A549 treated with AZD2906 at 1 μM for 4 hours (cell line): ENCODE data around the gene GET3. TPM values are rescaled to one million over a fixed set of nuclear protein-coding genes. Genes with fewer than 3 reads are reported as not detected.

ENCODE experiments used
- total RNA-seq: library from RNA; stranded (reverse); fragments of 200-300 nt; extraction: Qiagen RNA extraction; gene quantifications from 5 replicates; pipeline ENCODE4 v1.2.3, GENCODE V29; 2022

The GET3 gene
- 76.4 to 107 TPM (median 98.1 TPM) in 5 replicates for total RNA-seq

GRCh38 chr19:12736995-12737834 is at the start of gene GET3:
TSS of gene GET3 (plus strand) at chr19:12737497. CDS start at chr19:12737506, 9 bp downstream.

GRCh38 chr19:12696366-12697335 is 40.6 kb upstream of the GET3 start, which contains the start of gene FBXW9:
TSS of gene FBXW9 (minus strand) at chr19:12696631. CDS start at chr19:12696581, 50 bp downstream.

GRCh38 chr19:12723641-12724426 is 13.5 kb upstream of the GET3 start, which contains the start of gene TNPO2:
TSS of gene TNPO2 (minus strand) at chr19:12723932. CDS start at chr19:12720977, 2,955 bp downstream.

GRCh38 chr19:12751635-12752034 is 14.3 kb downstream of the GET3 start, which contains the start of gene BEST2:
TSS of gene BEST2 (plus strand) at chr19:12751791. CDS start at chr19:12752593, 802 bp downstream.

GRCh38 chr19:12774588-12775555 is 37.6 kb downstream of the GET3 start, which contains the start of gene HOOK2:
TSS of gene HOOK2 (minus strand) at chr19:12775552. CDS start at chr19:12775449, 103 bp downstream.

GRCh38 chr19:12791345-12792050 is 54.2 kb downstream of the GET3 start, which contains the start of gene JUNB:
TSS of gene JUNB (plus strand) at chr19:12791486. CDS start at chr19:12791772, 286 bp downstream.

Other genes with a start within 250 kb of the GET3 start
- gene ZNF564, start 186.0 kb upstream of the GET3 start, total RNA-seq = 1.3 to 2.4 TPM (median 1.7 TPM) in 5 replicates
- gene ZNF490, start 126.7 kb upstream of the GET3 start, total RNA-seq = 0.50 to 1.3 TPM (median 0.61 TPM) in 5 replicates
- gene ZNF791, start 126.6 kb upstream of the GET3 start, total RNA-seq = 4.0 to 5.8 TPM (median 5.0 TPM) in 5 replicates
- gene MAN2B1, start 70.8 kb upstream of the GET3 start, total RNA-seq = 17.1 to 23.1 TPM (median 20.5 TPM) in 5 replicates
- gene WDR83, start 70.7 kb upstream of the GET3 start, total RNA-seq = 7.4 to 11.2 TPM (median 9.7 TPM) in 5 replicates
- 36.8 to 48.6 TPM (median 46.6 TPM) in 5 replicates for gene DHPS, start 55.6 kb upstream of the GET3 start, total RNA-seq
- not detected in 5 replicates for gene GNG14, start 49.5 kb upstream of the GET3 start, total RNA-seq
- gene FBXW9, start 40.9 kb upstream of the GET3 start, total RNA-seq = 8.9 to 12.9 TPM (median 12.4 TPM) in 5 replicates
- 26.6 to 34.8 TPM (median 30.9 TPM) in 5 replicates for gene TNPO2, start 13.6 kb upstream of the GET3 start, total RNA-seq
- 170 to 218 TPM (median 210 TPM) in 5 replicates for gene TRIR, start 2.8 kb upstream of the GET3 start, total RNA-seq
- 2.4 to 4.3 TPM (median 3.7 TPM) in 5 replicates for gene BEST2, start 14.3 kb downstream of the GET3 start, total RNA-seq
- gene HOOK2, start 38.1 kb downstream of the GET3 start, total RNA-seq = 9.2 to 12.4 TPM (median 10.0 TPM) in 5 replicates
- gene JUNB, start 54.0 kb downstream of the GET3 start, total RNA-seq = 127 to 217 TPM (median 181 TPM) in 5 replicates
- gene PRDX2, start 64.3 kb downstream of the GET3 start, total RNA-seq = 0.59 to 1.1 TPM (median 0.74 TPM) in 5 replicates
- gene THSD8, start 64.6 kb downstream of the GET3 start, total RNA-seq = 8.0 to 11.7 TPM (median 10.6 TPM) in 4 of 5 replicates, not detected in the other
- 33.8 to 49.7 TPM (median 47.7 TPM) in 5 replicates for gene RNASEH2A, start 69.1 kb downstream of the GET3 start, total RNA-seq
- 0.20 to 0.32 TPM (median 0.22 TPM) in 4 of 5 replicates, not detected in the other for gene RTBDN, start 97.1 kb downstream of the GET3 start, total RNA-seq
- 1.4 to 2.1 TPM (median 1.6 TPM) in 5 replicates for gene MAST1, start 101.0 kb downstream of the GET3 start, total RNA-seq
- 25.3 to 31.3 TPM (median 30.2 TPM) in 5 replicates for gene DNASE2, start 144.0 kb downstream of the GET3 start, total RNA-seq
- gene KLF1, start 149.7 kb downstream of the GET3 start, total RNA-seq = 0.05 TPM in 1 of 5 replicates, not detected in the others
- 8.3 to 10.7 TPM (median 8.8 TPM) in 5 replicates for gene GCDH, start 153.7 kb downstream of the GET3 start, total RNA-seq
- 0.24 to 0.59 TPM (median 0.45 TPM) in 5 replicates for gene SYCE2, start 181.8 kb downstream of the GET3 start, total RNA-seq
- 65.5 to 76.9 TPM (median 69.5 TPM) in 5 replicates for gene FARSA, start 196.2 kb downstream of the GET3 start, total RNA-seq
- 477 to 541 TPM (median 511 TPM) in 5 replicates for gene CALR, start 201.1 kb downstream of the GET3 start, total RNA-seq
- gene RAD23A, start 208.4 kb downstream of the GET3 start, total RNA-seq = 66.2 to 83.2 TPM (median 80.9 TPM) in 5 replicates
- 30.8 to 58.1 TPM (median 54.9 TPM) in 5 replicates for gene GADD45GIP1, start 219.7 kb downstream of the GET3 start, total RNA-seq
- gene DAND5, start 232.1 kb downstream of the GET3 start, total RNA-seq = 0.06 to 0.09 TPM (median 0.07 TPM) in 3 of 5 replicates, not detected in the others